Subcutaneous abdominal adipose tissue (tissue), 5 donors: ENCODE measurements around the gene CROCC2.
"Not testable (repeated sequence)": the region's sequence is repeated elsewhere in the genome, so short reads cannot be mapped to it uniquely, and the experiment has no call there.

Experiments
- H3K27ac ChIP-seq: one replicate; pipeline ENCODE4 v1.7.0; 2013; ENCODE audit warnings: low read depth, mild to moderate bottlenecking, inconsistent platforms, low read length, moderate library complexity
- H3K27me3 ChIP-seq, 5 donors: one replicate each; pipeline ENCODE4 v1.7.0; 2013; ENCODE audit warnings: low read length in 5 of 5, inconsistent platforms in 1 of 5; ENCODE audit not compliant: control insufficient read depth in 5 of 5, insufficient read depth in 4 of 5
- H3K36me3 ChIP-seq, 5 donors: one replicate each; pipeline ENCODE4 v1.7.0; 2013; ENCODE audit warnings: low read length in 5 of 5; ENCODE audit not compliant: control insufficient read depth in 5 of 5, insufficient read depth in 5 of 5
- H3K4me1 ChIP-seq, 5 donors: one replicate each; pipeline ENCODE4 v1.7.0; 2013; ENCODE audit warnings: low read length in 5 of 5, mild to moderate bottlenecking in 3 of 5, moderate library complexity in 1 of 5; ENCODE audit not compliant: control insufficient read depth in 5 of 5, insufficient read depth in 5 of 5
- H3K4me3 ChIP-seq, 5 donors: one replicate each; pipeline ENCODE4 v1.7.0; 2013; ENCODE audit warnings: low read length in 5 of 5, low read depth in 1 of 5
- H3K9ac ChIP-seq, 5 donors: one replicate each; pipeline ENCODE4 v1.7.0; 2013; ENCODE audit warnings: low read length in 5 of 5, mild to moderate bottlenecking in 4 of 5, moderate library complexity in 3 of 5
- H3K9me3 ChIP-seq, 5 donors: one replicate each; pipeline ENCODE4 v1.7.0; 2013; ENCODE audit warnings: low read length in 5 of 5; ENCODE audit not compliant: control insufficient read depth in 5 of 5
- donor health status: healthy.
- donor health status: healthy.
- donor health status: healthy.
- donor health status: healthy.
- donor health status: healthy.

CROCC2 gene

DNA sequence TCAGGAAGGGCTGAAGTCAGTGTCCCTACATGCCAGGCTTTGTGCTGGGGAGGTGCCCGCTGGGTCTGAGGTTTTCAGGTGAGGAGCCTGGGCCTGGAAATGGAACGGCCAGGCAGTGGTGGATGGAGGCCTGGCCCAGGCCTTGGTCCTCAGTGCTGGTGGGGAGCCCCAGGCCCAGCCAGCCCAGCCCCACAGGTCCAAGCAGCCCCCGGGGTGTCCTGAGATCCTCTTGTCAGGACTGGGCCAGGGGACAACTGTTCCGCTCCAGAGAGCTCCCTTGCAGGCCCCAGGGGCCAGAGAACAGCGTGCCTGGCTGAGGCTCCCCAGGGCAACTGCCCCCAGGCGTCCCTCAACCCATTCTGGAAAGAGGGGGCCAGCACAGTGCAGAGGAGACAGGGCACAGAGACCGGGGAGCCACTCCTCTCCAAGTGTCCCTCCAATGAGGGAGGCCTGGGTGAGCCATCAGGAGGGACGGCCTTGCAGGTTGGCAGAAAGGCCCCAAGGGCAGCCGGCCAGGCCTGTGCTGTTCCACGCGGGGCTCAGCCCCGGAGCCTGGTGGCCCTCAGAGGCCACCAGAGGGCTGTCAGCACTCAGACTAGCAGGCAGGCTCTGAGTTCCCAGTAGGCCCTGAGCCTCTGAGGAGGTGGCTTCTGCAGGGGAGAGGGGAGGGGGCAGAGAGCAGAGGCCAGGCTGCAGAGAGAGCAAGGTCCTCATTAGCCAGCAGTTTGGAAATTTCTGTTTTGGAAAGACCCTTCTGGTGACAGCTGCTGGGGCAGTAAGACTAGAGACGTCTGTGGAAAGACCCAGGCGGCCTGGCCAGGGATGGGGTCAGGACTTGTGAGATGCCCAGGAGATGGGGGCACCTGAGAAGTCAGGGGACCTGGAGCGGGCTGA lies 62.8 kb downstream of the CROCC2 start:
- H3K36me3 ChIP-seq = no peaks in the 10 kb centered on the region
- peaks cover 0 to 7% (median 3%) of the 10 kb centered on the region in 5 donors for H3K9me3 ChIP-seq
- no peaks in the 10 kb centered on the region for H3K27me3 ChIP-seq
- no peak overlapping the region for H3K27ac ChIP-seq
- no peak overlapping the region for H3K9ac ChIP-seq
- H3K4me3 ChIP-seq = no peak overlapping the region
- H3K4me1 ChIP-seq = peaks cover 5 to 41% (median 37%) of the 10 kb centered on the region in 5 donors

DNA sequence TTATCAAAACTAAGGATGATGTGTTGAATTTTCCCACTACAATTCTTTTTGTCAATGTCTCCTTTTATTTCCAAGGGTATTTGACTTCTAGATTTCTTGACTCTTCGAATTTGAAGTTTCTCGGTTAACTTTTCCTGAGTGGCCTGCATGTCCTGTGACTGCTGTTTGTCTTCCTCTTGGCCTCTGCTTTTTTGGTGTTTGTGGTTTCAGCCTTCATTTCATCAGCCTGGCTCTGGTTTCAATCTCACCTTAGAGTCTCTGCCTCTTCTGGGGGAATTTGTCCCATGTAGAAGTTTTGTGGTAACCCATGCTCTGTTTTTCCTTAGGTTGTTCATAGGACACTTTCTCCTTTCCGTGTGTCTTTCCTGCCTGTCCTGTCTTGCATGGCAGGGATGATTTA lies 64.0 kb downstream of the CROCC2 start:
- H3K27me3 ChIP-seq = peaks cover 0 to under 1% (median 0%) of the 10 kb centered on the region in 5 donors
- H3K9me3 ChIP-seq = peaks cover 0 to 8% (median 3%) of the 10 kb centered on the region in 5 donors

DNA sequence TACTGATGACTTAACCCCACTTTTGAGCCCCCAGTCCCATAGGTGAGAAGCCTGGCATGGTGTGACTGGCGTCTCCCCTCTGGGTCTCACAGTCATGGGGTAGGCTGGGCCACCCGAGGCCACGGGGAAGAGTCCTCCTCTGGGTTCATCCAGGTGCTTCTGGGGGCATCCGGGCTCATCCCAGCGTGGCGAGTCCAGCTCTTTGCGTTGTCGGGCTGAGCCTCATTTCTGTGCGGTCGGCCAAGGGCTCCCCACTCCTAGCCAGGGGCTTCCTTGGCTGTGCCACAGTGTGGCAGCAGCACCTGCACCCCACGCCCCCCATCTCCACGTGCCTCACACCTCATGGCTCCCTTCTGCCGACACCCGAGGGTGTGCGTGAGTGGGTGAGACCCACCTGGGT lies 64.7 kb downstream of the CROCC2 start:
- Histone ChIP-seq H3K9me3 (peaks cover 0 to 8% (median 3%) of the 10 kb centered on the region in 5 donors), H3K4me3 (no peak overlapping the region), H3K4me1 (peaks cover 5 to 33% (median 27%) of the 10 kb centered on the region in 5 donors), H3K27me3 (peaks cover 0 to 3% (median 0%) of the 10 kb centered on the region in 5 donors), H3K9ac (no peak overlapping the region), H3K36me3 (no peaks in the 10 kb centered on the region), H3K27ac (no peak overlapping the region)

More for the DNA sequence above, 64.0 kb downstream of the CROCC2 start:
- Histone ChIP-seq H3K27ac (no peak overlapping the region), H3K9ac (no peak overlapping the region), H3K4me1 (peaks cover 5 to 36% (median 32%) of the 10 kb centered on the region in 5 donors), H3K4me3 (no peak overlapping the region), H3K36me3 (no peaks in the 10 kb centered on the region)

DNA sequence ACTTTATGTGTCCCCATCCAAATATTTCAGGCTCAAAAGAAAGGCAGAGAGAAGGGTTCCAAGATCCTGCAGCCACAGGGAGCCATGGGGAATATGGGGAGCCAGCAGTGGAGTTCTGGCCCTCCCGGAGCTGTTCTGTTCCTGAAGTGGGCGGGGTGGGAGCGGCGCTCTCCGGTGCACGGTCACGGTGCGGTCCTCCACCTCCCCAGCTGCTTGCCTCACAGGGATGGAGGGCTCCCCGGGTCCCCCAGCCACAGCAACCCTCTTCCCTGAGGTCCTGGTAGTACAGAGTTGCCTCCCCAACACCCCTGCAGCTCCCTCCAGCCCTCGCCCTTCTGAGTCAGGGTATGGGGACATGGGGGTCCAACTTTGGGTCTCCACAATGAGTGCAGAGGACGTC lies 66.1 kb downstream of the CROCC2 start:
- no peak overlapping the region for H3K9ac ChIP-seq
- H3K27me3 ChIP-seq = peaks cover 0 to 3% (median 0%) of the 10 kb centered on the region in 5 donors
- H3K4me3 ChIP-seq = no peak overlapping the region
- H3K27ac ChIP-seq = peak overlapping the region; percentile 76
- H3K4me1 ChIP-seq = peaks cover 5 to 33% (median 27%) of the 10 kb centered on the region in 5 donors
- H3K9me3 ChIP-seq = peaks cover 0 to 8% (median 3%) of the 10 kb centered on the region in 5 donors
- no peaks in the 10 kb centered on the region for H3K36me3 ChIP-seq

DNA sequence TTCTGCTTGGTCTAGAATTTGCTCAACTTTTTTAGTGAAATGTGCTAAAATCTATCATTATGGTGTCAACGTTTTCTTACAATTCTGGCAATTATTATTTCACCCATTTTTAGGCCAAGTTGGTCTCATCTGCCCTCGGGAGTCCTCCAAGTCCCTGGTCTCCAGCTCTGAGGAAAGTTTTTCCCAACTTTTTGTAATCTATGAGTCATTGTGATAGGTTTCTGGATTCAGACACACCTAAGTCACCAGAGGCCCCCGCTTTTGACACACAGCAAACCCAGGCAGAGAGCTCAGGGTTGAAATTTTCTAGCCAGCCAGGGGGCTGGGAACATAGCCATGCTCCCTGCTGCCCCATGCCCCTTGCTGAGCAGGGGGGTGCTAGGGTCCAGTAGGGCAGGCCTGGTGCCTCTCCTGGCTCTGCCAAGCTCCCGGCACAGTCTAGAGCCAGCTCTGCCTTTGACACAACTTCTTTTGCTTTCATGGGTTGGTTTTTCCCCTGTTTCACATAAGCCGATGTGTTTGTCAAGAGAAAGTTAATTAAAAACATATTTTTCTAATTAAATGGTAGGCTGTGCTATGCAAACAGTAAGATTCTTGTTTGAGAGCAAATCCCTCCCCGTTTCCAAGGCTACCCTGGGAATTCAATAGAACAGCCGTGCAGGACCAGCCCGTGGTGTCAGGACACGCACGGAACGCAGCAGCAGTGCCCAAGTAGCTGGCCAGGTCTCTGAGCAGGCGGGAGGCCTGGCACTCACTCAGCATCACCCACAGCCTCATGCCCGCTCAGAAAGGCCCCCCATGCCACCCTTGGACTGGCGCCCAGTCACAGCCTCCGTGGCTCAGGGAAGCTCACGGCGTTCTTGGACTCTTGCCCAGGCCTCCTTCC lies 66.7 kb downstream of the CROCC2 start:
- H3K27me3 ChIP-seq = peaks cover 0 to 3% (median 0%) of the 10 kb centered on the region in 5 donors
- peaks cover 5 to 33% (median 27%) of the 10 kb centered on the region in 5 donors for H3K4me1 ChIP-seq
- peak overlapping the region in 2 of 5 donors; percentile 20 to 25 for H3K4me3 ChIP-seq
- peaks cover 0 to 8% (median 3%) of the 10 kb centered on the region in 5 donors for H3K9me3 ChIP-seq
- peak overlapping the region; percentile 76 for H3K27ac ChIP-seq
- no peaks in the 10 kb centered on the region for H3K36me3 ChIP-seq
- no peak overlapping the region for H3K9ac ChIP-seq

DNA sequence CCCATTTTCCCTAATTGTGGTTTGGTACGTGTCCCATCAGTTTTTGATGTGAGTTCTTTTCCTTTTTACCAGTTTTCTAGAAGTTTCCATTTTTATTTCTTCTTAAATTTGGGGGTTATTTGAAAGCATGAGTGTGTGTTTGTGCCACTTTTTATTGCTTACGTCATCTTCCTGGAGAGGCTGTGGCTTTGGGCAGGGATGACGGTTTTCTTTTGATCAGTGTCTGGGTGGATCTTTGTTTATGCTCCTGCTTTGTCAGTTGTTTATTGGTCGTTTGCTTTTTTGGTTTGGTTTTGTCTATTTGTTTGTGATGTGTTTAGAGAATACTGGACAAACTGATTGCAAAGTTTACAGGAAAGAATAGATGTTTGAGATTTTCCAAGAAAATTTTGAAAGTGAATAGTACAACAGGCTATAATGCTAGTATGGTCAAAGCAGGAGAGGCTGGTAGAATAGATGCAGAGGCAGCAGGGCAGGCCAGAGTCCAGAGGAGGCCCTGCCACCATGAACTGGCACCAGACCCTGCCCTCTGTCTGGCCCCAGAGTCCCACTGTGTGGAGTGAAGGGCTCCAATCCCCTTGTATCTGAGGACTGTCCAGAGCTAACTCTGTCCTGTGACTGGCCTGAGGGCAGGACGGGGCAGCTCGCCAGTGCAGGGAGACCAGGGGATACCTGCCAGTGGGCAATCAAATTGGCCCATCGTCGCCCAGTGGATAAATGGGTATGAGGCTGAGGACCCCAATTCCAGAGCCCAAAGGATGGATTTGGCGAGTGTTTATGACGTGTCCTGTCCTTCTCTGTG lies 68.8 kb downstream of the CROCC2 start:
- Histone ChIP-seq H3K27me3 (peaks cover 0 to 3% (median 0%) of the 10 kb centered on the region in 5 donors), H3K4me1 (peaks cover 5 to 23% (median 19%) of the 10 kb centered on the region in 5 donors), H3K9ac (no peak overlapping the region), H3K36me3 (no peaks in the 10 kb centered on the region), H3K27ac (no peak overlapping the region), H3K4me3 (no peak overlapping the region), H3K9me3 (peaks cover 0 to 7% (median 3%) of the 10 kb centered on the region in 5 donors)

DNA sequence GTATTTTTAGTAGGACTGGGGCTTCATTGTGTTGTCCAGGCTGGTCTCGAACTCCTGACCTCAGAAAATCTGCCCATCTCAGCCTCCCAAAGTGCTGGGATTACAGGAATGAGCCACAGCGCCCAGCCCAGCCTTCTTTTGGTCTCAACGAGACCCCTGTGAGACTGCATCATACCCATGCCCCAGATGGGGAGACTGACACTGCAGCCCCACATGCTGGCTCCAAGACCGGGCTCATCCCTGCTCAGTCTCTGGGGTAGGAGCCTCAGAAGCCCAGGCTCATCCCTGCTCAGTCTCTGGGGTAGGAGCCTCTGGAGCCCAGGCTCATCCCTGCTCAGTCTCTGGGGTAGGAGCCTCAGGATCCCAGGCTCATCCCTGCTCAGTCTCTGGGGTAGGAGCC lies 69.8 kb downstream of the CROCC2 start:
- not testable (repeated sequence) for H3K9me3 ChIP-seq, H3K4me3 ChIP-seq, H3K36me3 ChIP-seq, H3K27ac ChIP-seq, H3K9ac ChIP-seq, H3K27me3 ChIP-seq
- peaks cover 5 to 23% (median 19%) of the 10 kb centered on the region in 5 donors for H3K4me1 ChIP-seq

DNA sequence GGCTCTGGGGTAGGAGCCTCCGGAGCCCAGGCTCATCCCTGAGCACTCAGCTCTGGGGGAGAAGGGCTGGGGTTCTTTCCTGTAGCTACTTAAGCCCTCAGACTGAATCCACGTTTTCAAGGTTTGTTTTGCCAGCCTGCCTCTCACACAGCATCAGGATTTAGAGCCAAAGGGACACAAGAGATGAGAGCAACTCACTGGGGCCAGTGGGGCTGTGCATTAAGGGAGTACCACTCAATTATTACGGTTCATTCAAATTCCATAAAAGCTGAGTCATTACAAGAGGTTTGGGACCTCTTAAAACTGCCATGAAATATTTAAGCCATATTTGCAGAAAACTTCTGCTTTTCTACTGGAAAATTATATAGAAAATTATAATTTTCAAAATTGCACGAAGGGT lies 75.1 kb downstream of the CROCC2 start:
- H3K27ac ChIP-seq = no peak overlapping the region

More for the DNA sequence above, 75.1 kb downstream of the CROCC2 start:
- peaks cover 0 to 18% (median 7%) of the 10 kb centered on the region in 5 donors for H3K4me1 ChIP-seq
- H3K36me3 ChIP-seq = no peaks in the 10 kb centered on the region
- H3K9me3 ChIP-seq = no peaks in the 10 kb centered on the region
- H3K4me3 ChIP-seq = no peak overlapping the region
- H3K9ac ChIP-seq = no peak overlapping the region
- peaks cover 0 to 17% (median 0%) of the 10 kb centered on the region in 5 donors for H3K27me3 ChIP-seq
